Panc1 (cell line): ENCODE measurements around the gene SMARCA1. TPM values are rescaled to one million over a fixed set of nuclear protein-coding genes. Genes with fewer than 3 reads are reported as not detected.

Experiments used
- ATAC-seq: fragments of 200-7000 bp; cut with Tn5 transposase; 2 replicates; pipeline ENCODE4 v1.9.1; 2020; ENCODE audit warnings: mild to moderate bottlenecking, moderate library complexity
- BruUV-seq: library from RNA; stranded (reverse); fragments of 400-500 nt; replicated peaks from 2 replicates; lab custom pipeline; 2021; lab: Mats Ljungman, UMichigan
- CTCF ChIA-PET: fragments of 300-600 bp; sonication (Branson Sonifier 250); formaldehyde crosslinking; loops from one replicate; lab custom pipeline; 2022; ENCODE audit warnings: antibody characterized with exemption; lab: Charles Lee
- POLR2A ChIA-PET: fragments of 300-600 bp; sonication (Branson Sonifier 250); formaldehyde crosslinking; loops from one replicate; lab custom pipeline; 2022; ENCODE audit warnings: antibody characterized with exemption; lab: Charles Lee
- DNase-seq: peaks from one replicate; pipeline ENCODE4 v3.0.0-alpha.2; 2010; ENCODE audit warnings: low read depth, low spot score
- H3K27ac ChIP-seq: 2 replicates; pipeline ENCODE4 v1.5.1; 2011; ENCODE audit warnings: mild to moderate bottlenecking, low read length, inconsistent platforms
- H3K27me3 ChIP-seq: fragments of 200-500 bp; sonication (Bioruptor generic); 2 replicates; pipeline ENCODE4 v1.6.0; 2014; ENCODE audit warnings: low read length, inconsistent platforms; ENCODE audit not compliant: control insufficient read depth, insufficient read depth
- H3K36me3 ChIP-seq: fragments of 200-500 bp; sonication (Bioruptor generic); 2 replicates; pipeline ENCODE4 v1.5.1; 2014; ENCODE audit warnings: inconsistent platforms, mild to moderate bottlenecking, low read length, moderate library complexity; ENCODE audit not compliant: control insufficient read depth, insufficient read depth
- H3K4me1 ChIP-seq: 2 replicates; pipeline ENCODE4 v1.5.1; 2011; ENCODE audit warnings: inconsistent platforms, mild to moderate bottlenecking, low read length, moderate library complexity; ENCODE audit not compliant: control insufficient read depth, insufficient read depth
- H3K4me3 ChIP-seq, 2 experiments: 2 replicates each; pipeline ENCODE4 v1.5.1; 2011 to 2012; ENCODE audit warnings: low read depth in 2 of 2, low read length in 2 of 2, mild to moderate bottlenecking in 2 of 2, inconsistent platforms in 1 of 2, moderate library complexity in 1 of 2
- H3K9me3 ChIP-seq: fragments of 200-500 bp; sonication (Bioruptor generic); 2 replicates; pipeline ENCODE4 v1.5.1; 2014; ENCODE audit warnings: low read depth, mild to moderate bottlenecking, inconsistent platforms, low read length, moderate library complexity; ENCODE audit not compliant: control insufficient read depth, insufficient read depth
- POLR2AphosphoS5 ChIP-seq: IDR thresholded peaks from 2 replicates; pipeline ENCODE4 v1.6.1; 2012; ENCODE audit warnings: mild to moderate bottlenecking, low read depth, low read length, moderate library complexity
- SIN3A ChIP-seq: IDR thresholded peaks from 2 replicates; pipeline ENCODE4 v1.6.1; 2012; ENCODE audit warnings: low read depth, mild to moderate bottlenecking, low read length, moderate library complexity, borderline replicate concordance; ENCODE audit not compliant: insufficient read depth
- TCF7L2 ChIP-seq: IDR thresholded peaks from 2 replicates; pipeline ENCODE4 v1.6.1; 2011; ENCODE audit warnings: mild to moderate bottlenecking, low read depth, low read length, inconsistent platforms
- in situ Hi-C: cut with HindIII; loops from 2 replicates; pipeline ENCODE4 v1.10.0; 2016; ENCODE audit warnings: low sequenced_read_pairs, low pct_unique_long_range_greater_than_20kb
- intact Hi-C: fragments of 100-400 bp; cut with micrococcal nuclease; formaldehyde crosslinking; loops from one replicate; pipeline ENCODE4 v1.10.0; 2022; ENCODE audit not compliant: unreplicated experiment
- total RNA-seq: library from RNA; stranded (reverse); gene quantifications from one replicate; pipeline ENCODE4 v1.2.1, GENCODE V29; 2021; ENCODE audit not compliant: unreplicated experiment
- TF ChIP-seq, protein P1 (sequence below): fragments of 450-650 bp; IDR thresholded peaks from 2 replicates; pipeline ENCODE4 v1.5.1; 2017; ENCODE audit warnings: mild to moderate bottlenecking
- TF ChIP-seq, protein P2 (sequence below), 2 experiments: IDR thresholded peaks; 2 replicates each; pipeline ENCODE4 v1.6.1; 2011 to 2012; ENCODE audit warnings: low read depth in 2 of 2, control low read depth in 1 of 2, low read length in 1 of 2, mild to moderate bottlenecking in 1 of 2, moderate library complexity in 1 of 2; ENCODE audit not compliant: insufficient read depth in 1 of 2

SMARCA1 gene
- total RNA-seq, 1 experiment from 2014 or later = 130 TPM

DNA sequence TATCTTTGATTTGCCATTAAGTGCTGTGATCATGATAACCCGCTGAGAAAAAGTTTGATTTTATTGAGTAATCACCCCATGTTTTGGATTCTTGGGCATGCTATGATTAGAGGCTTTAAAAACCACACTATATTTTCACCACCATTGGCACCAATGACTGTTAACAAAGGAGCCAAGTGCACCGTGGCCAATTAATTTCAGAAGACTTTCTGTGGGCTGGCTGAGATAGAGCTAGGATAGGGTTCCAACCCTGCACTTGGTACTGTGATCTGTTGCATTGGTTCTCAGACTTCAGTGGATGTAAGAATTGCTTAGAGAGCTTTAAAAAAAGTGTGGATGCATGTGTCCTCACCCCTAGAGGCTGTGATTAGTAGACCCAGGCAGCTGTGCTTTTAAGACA, 49.1 kb upstream of the SMARCA1 start:
- Histone ChIP-seq H3K4me3 (no peak overlapping the region), H3K9me3 (no peaks in the 10 kb centered on the region), H3K36me3 (peaks cover 21% of the 10 kb centered on the region), H3K27ac (no peak overlapping the region), H3K4me1 (no peaks in the 10 kb centered on the region; the same call in 1 of the 2 replicates), H3K27me3 (no peaks in the 10 kb centered on the region)
- POLR2A ChIA-PET = no interaction called here
- CTCF ChIA-PET = no interaction called here
- intact Hi-C loops (no loop called here), in situ Hi-C loops (no loop called here)
- ATAC-seq = no peak
- no TSS peak for BruUV-seq
- TF ChIP-seq, protein P1, sequence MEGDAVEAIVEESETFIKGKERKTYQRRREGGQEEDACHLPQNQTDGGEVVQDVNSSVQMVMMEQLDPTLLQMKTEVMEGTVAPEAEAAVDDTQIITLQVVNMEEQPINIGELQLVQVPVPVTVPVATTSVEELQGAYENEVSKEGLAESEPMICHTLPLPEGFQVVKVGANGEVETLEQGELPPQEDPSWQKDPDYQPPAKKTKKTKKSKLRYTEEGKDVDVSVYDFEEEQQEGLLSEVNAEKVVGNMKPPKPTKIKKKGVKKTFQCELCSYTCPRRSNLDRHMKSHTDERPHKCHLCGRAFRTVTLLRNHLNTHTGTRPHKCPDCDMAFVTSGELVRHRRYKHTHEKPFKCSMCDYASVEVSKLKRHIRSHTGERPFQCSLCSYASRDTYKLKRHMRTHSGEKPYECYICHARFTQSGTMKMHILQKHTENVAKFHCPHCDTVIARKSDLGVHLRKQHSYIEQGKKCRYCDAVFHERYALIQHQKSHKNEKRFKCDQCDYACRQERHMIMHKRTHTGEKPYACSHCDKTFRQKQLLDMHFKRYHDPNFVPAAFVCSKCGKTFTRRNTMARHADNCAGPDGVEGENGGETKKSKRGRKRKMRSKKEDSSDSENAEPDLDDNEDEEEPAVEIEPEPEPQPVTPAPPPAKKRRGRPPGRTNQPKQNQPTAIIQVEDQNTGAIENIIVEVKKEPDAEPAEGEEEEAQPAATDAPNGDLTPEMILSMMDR = no peak
- TF ChIP-seq SIN3A = no peak
- TF ChIP-seq, protein P2, sequence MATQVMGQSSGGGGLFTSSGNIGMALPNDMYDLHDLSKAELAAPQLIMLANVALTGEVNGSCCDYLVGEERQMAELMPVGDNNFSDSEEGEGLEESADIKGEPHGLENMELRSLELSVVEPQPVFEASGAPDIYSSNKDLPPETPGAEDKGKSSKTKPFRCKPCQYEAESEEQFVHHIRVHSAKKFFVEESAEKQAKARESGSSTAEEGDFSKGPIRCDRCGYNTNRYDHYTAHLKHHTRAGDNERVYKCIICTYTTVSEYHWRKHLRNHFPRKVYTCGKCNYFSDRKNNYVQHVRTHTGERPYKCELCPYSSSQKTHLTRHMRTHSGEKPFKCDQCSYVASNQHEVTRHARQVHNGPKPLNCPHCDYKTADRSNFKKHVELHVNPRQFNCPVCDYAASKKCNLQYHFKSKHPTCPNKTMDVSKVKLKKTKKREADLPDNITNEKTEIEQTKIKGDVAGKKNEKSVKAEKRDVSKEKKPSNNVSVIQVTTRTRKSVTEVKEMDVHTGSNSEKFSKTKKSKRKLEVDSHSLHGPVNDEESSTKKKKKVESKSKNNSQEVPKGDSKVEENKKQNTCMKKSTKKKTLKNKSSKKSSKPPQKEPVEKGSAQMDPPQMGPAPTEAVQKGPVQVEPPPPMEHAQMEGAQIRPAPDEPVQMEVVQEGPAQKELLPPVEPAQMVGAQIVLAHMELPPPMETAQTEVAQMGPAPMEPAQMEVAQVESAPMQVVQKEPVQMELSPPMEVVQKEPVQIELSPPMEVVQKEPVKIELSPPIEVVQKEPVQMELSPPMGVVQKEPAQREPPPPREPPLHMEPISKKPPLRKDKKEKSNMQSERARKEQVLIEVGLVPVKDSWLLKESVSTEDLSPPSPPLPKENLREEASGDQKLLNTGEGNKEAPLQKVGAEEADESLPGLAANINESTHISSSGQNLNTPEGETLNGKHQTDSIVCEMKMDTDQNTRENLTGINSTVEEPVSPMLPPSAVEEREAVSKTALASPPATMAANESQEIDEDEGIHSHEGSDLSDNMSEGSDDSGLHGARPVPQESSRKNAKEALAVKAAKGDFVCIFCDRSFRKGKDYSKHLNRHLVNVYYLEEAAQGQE (IDR thresholded peaks at IDR 0.05; ENCODE audit: insufficient read depth in 1 of 2, low read depth in 2 of 2, low read length in 1 of 2) = no peak
- no peak for TF ChIP-seq TCF7L2
- no peak for TF ChIP-seq POLR2AphosphoS5
- no peak for DNase-seq

- peaks cover 11% of the 10 kb centered on the region; the same call in 1 of the 2 replicates for H3K36me3 ChIP-seq
Observed at GRCh38 chrX:129568349-129568748, 45.1 kb upstream of the SMARCA1 start.

More at GRCh38 chrX:129568349-129568748, 45.1 kb upstream of the SMARCA1 start:
- Histone ChIP-seq H3K27me3 (no peaks in the 10 kb centered on the region), H3K4me3 (no peak overlapping the region), H3K4me1 (no peaks in the 10 kb centered on the region; the same call in 1 of the 2 replicates), H3K27ac (no peak overlapping the region), H3K9me3 (no peaks in the 10 kb centered on the region)
- in situ Hi-C loops = no loop called here
- ChIA-PET CTCF (no interaction called here), POLR2A (no interaction called here)
- no TSS peak for BruUV-seq
- no peak for DNase-seq
- ATAC-seq = no peak
- TF ChIP-seq, protein P1 = no peak
- TF ChIP-seq, protein P2 (IDR thresholded peaks at IDR 0.05; ENCODE audit: insufficient read depth in 1 of 2, low read depth in 2 of 2, low read length in 1 of 2) = no peak
- TF ChIP-seq POLR2AphosphoS5 (no peak), TCF7L2 (no peak), SIN3A (no peak)
- intact Hi-C loops = no loop called here
